ENCODE measurements around the gene RGL2.

RGL2 gene

DNA sequence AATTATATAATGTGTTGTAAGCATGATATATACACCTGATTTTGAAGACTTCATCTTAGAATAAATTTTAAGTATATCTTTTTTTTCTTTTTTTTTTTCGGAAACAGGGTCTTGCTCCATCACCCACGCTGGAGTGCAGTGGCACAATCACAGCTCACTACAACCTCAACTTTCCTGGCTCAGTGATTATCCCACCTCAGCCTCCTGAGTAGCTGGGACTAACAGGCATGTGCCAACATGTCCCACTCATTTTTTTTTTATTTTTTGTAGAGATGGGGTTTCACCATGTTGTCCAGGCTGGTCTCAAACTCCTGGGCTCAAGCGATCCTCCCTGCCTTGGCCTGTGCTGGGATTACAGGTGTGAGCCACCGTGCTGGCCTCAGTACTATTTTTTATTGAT is 44.2 kb downstream of the RGL2 start:
- DNase-seq: no peak
- TF ChIP-seq, protein P1, sequence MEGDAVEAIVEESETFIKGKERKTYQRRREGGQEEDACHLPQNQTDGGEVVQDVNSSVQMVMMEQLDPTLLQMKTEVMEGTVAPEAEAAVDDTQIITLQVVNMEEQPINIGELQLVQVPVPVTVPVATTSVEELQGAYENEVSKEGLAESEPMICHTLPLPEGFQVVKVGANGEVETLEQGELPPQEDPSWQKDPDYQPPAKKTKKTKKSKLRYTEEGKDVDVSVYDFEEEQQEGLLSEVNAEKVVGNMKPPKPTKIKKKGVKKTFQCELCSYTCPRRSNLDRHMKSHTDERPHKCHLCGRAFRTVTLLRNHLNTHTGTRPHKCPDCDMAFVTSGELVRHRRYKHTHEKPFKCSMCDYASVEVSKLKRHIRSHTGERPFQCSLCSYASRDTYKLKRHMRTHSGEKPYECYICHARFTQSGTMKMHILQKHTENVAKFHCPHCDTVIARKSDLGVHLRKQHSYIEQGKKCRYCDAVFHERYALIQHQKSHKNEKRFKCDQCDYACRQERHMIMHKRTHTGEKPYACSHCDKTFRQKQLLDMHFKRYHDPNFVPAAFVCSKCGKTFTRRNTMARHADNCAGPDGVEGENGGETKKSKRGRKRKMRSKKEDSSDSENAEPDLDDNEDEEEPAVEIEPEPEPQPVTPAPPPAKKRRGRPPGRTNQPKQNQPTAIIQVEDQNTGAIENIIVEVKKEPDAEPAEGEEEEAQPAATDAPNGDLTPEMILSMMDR (IDR thresholded peaks at IDR 0.05; ENCODE audit: low read depth, low read length): no peak
- peaks cover 4% of the 10 kb centered on the region; the same call in 1 of the 2 replicates for H3K36me3 ChIP-seq
- H3K9me3 ChIP-seq: no peaks in the 10 kb centered on the region
- H3K27me3 ChIP-seq: no peaks in the 10 kb centered on the region
- H3K4me3 ChIP-seq (ENCODE audit: low read depth, low read length): no peak overlapping the region
- peaks cover 6% of the 10 kb centered on the region for H3K4me1 ChIP-seq

DNA sequence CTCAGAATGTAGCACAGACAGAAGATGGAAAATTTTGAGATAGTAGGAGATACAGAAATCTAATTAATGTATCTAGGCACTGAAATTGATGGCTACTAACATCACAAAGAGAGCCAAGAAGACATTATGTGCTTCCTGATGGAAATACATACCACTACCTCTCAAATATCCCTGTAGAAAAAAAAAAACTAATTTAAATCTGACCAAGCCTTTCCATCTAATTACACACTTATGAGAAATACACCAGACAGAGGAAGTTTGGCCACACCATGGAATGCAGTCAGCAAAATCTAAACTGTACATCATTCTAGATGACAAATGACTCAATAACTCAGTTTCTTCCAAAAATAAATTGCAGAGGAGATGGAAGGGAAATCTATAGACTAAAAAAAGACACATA is 46.0 kb downstream of the RGL2 start:
- no peak for DNase-seq
- Histone ChIP-seq H3K4me1 (peaks cover 12% of the 10 kb centered on the region), H3K27me3 (no peaks in the 10 kb centered on the region), H3K4me3 (ENCODE audit: low read depth, low read length) (no peak overlapping the region), H3K36me3 (peaks cover 4% of the 10 kb centered on the region; the same call in 1 of the 2 replicates), H3K9me3 (no peaks in the 10 kb centered on the region)
- TF ChIP-seq, protein P1 (IDR thresholded peaks at IDR 0.05; ENCODE audit: low read depth, low read length): no peak

DNA sequence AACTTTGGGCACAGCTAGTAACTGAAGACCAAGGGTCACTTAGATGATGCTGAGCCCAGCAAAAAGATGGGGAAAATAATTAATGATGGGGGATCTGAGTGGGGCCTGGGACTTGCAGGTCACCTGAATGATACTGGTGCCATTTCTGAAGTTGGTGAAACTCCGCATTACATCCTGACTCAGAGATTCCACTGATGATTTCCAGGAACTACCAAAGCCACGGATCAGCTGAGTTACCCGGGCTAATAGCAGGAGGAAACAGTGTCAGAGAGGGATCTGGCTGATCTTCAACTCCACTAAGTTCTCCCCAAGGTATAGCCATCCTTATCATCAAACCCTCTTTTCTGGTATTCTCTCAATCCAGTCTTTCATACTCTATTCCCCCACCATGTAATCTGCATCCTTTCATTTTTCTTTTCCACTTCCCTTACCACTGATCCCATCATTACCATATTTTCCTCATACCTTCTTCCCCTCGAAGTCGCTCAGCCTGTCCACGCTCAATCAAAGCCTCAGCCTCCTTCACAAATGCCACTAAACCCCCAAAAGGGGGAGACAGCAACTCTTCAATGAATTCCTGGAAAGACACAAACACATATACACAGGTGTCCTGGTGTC is 47.2 kb downstream of the RGL2 start:
- Histone ChIP-seq H3K36me3 (no peaks in the 10 kb centered on the region), H3K4me1 (peaks cover 12% of the 10 kb centered on the region), H3K27me3 (no peaks in the 10 kb centered on the region), H3K9me3 (no peaks in the 10 kb centered on the region), H3K4me3 (ENCODE audit: low read depth, low read length) (no peak overlapping the region)
- TF ChIP-seq, protein P1 (IDR thresholded peaks at IDR 0.05; ENCODE audit: low read depth, low read length): no peak; the same call in 1 of the 2 replicates
- no peak for DNase-seq

DNA sequence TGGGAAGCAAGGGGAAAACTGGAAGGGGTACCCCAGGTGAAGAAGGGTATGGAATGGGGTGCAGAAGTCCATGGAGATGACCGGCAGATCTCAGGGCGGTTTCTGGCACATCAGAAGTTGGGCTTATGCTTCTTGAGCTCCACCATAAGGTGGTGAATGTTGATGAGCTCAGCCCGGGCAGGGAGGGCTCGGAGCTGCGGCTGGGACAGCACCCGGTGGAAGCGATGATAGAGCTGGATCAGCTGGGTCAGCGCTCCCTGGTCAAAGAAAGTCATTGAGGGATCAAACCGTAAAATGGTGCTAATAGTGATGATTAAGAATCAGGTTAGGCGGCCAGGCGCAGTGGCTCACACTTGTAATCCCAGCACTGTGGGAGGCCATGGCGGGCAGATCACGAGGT is 48.0 kb downstream of the RGL2 start:
- H3K4me1 ChIP-seq: peaks cover 12% of the 10 kb centered on the region
- TF ChIP-seq, protein P1 (IDR thresholded peaks at IDR 0.05; ENCODE audit: low read depth, low read length): no peak
- DNase-seq: no peak
- no peak overlapping the region for H3K4me3 ChIP-seq (ENCODE audit: low read depth, low read length)
- H3K27me3 ChIP-seq: no peaks in the 10 kb centered on the region
- no peaks in the 10 kb centered on the region for H3K9me3 ChIP-seq
- H3K36me3 ChIP-seq: no peaks in the 10 kb centered on the region

DNA sequence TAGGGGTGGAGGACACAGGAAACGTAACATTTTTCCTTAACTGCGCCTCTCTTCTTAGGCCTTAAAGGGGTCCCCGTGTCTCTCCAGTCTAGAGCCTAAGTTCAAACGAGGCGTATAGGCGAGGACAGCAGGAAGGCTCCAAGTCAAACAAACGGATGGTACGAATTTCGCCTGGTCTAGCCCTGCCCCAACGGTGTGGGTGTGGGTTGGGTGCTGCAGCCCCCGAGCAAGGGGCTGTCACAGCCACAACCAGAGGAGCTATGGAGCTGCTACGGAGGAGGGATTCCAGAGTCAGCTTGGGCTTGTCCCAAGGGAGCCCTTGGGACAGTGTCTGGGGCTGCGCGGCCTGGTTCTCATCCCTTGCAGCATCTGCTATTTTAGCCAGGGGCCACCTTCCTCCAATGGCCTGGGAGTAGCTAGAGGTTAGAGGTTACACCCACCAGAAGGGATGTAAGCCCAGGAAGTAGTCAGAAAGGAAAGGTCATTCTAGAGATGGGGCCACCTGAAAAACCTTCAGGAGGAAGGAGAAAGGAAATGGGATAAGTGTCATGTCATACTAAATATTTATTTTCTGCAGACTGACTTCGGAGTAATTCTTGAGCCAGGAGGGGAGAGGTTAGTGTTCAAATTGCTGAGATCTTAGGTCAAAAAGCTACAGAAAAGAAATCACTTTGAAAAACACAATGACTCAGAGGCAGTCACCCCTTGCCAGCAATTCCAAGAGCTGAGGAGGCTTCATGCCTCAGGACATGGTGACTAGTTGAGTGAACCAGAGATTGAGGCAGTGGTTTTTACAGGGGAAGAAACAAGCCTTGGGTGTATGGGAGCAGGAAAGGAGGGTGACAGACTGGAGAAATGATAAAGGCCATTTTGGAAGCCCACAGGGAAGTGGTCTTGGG is 48.8 kb downstream of the RGL2 start:
- Histone ChIP-seq H3K4me1 (peaks cover 12% of the 10 kb centered on the region), H3K4me3 (ENCODE audit: low read depth, low read length) (peak overlapping the region; percentile 72), H3K27me3 (no peaks in the 10 kb centered on the region), H3K9me3 (no peaks in the 10 kb centered on the region), H3K36me3 (no peaks in the 10 kb centered on the region)
- peak; percentile 83 for DNase-seq
- TF ChIP-seq, protein P1 (IDR thresholded peaks at IDR 0.05; ENCODE audit: low read depth, low read length): no peak

All from BE2C (cell line).